Vagina (tissue), 2 donors: ENCODE results near the gene TOLLIP. TPM values are rescaled to one million over a fixed set of nuclear protein-coding genes. Genes with fewer than 3 reads are reported as not detected.
"Not testable (repeated sequence)": the region's sequence is repeated elsewhere in the genome, so short reads cannot be mapped to it uniquely, and the experiment has no call there.

Source experiments
- DNase-seq, 2 donors: peaks; one replicate each; pipeline ENCODE4 v3.0.0-alpha.2; 2017; ENCODE audit errors: extremely low spot score in 2 of 2
- H3K27ac ChIP-seq: fragments of 200-600 bp; sonication (generic); one replicate; pipeline ENCODE4 v1.5.1; 2019
- H3K27me3 ChIP-seq: fragments of 200-600 bp; sonication (generic); one replicate; pipeline ENCODE4 v1.5.1; 2019
- H3K36me3 ChIP-seq, 2 donors: fragments of 200-600 bp; sonication (generic); one replicate each; pipeline ENCODE4 v1.5.1; 2017 to 2019
- H3K4me1 ChIP-seq: fragments of 200-600 bp; sonication (generic); one replicate; pipeline ENCODE4 v1.5.1; 2019
- H3K4me3 ChIP-seq, 2 donors: fragments of 200-600 bp; sonication (generic); 1 replicate in 1 of 2; 2 replicates in 1 of 2; pipeline ENCODE4 v1.5.1; 2016 to 2019
- H3K9me3 ChIP-seq: fragments of 200-600 bp; sonication (generic); one replicate; pipeline ENCODE4 v1.5.1; 2019
- POLR2A ChIP-seq, 2 donors: fragments of 450-650 bp; IDR thresholded peaks; one replicate each; pipeline ENCODE4 v1.6.1; 2017; ENCODE audit warnings: antibody characterized with exemption in 2 of 2, mild to moderate bottlenecking in 2 of 2, moderate library complexity in 2 of 2
- POLR2AphosphoS5 ChIP-seq, 2 donors: sonication (generic); formaldehyde crosslinking; IDR thresholded peaks; one replicate each; pipeline ENCODE4 v1.9.0; 2017; ENCODE audit warnings: antibody characterized with exemption in 2 of 2, mild to moderate bottlenecking in 2 of 2, low read depth in 1 of 2; ENCODE audit not compliant: insufficient read depth in 1 of 2
- intact Hi-C: fragments of 100-400 bp; cut with DNase I; formaldehyde crosslinking; loops from one replicate; pipeline ENCODE4 v1.15.1; 2023
- total RNA-seq: library from RNA; depleted of rRNA; stranded (reverse); fragments of >200 nt; gene quantifications from one replicate; pipeline ENCODE4 v1.2.3, GENCODE V29; 2016
- TF ChIP-seq, protein P1 (sequence below), 3 experiments: fragments of 450-650 bp in 2 of 3; fragments of 200-600 bp in 1 of 3; sonication (generic) in 1 of 3; IDR thresholded peaks; one replicate each; pipeline ENCODE4 v1.5.1; 2017 to 2019; ENCODE audit warnings: antibody characterized with exemption in 3 of 3, mild to moderate bottlenecking in 2 of 3, moderate library complexity in 2 of 3

The TOLLIP gene
- total RNA-seq: 52.5 TPM

DNA sequence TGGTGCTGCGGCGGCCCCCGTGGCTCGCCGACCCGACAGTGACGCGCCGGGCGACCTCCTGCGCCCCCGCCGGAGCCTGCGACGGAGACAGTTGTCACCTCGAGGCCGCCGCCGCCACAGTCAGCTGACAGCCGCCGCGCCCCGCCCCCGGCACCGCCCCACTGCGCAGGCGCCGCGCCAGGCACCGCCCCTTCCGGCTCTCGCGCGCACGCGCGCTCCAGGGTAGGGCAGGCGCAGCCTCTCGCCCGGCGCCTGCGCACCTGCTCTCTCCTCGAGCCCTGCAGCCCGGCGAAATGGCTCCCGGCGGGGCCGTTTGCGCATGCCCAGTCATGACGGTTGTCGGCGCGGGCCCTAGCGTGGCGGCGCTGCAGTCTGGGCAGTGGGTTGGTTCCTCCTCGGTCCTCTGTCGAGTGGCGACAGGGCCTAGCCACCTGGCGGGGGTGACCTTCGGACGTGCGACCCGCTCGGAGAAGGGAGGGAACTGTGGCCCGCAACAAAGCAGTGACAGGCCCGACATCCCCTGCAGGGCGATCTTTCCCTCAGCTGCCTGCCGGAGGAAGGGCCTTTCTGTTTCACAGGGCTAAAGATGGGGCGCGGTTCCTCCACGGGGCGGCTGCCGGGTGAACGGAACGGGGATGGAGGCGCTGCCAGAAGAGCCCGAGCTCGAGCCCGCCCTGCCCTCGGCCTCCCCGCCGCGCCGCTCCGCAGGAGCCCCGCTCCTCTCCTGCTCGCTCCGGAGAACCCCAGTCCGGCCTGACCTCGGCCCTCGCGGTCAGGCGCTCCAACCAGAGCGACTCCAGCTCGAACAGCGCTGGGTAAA, at the start of gene TOLLIP:
TOLLIP (minus strand) TSS at position 135 of the 820 bp plus-strand sequence; CDS start at position 1, 134 bp downstream.
- Histone ChIP-seq H3K4me3 (peak within 1 kb of the TSS; percentile 76 to 87), H3K27ac (peak within 1 kb of the TSS; percentile 96), H3K4me1 (peaks cover 53% of the 10 kb centered on the region), H3K9me3 (no peaks in the 10 kb centered on the region), H3K27me3 (no peaks in the 10 kb centered on the region), H3K36me3 (peaks cover 0 to 7% of the 10 kb centered on the region in 2 donors)
- intact Hi-C loops: loop anchor here (10.0 kb wide), 1 partner anchor 205 kb away; no protein-coding TSS in a partner anchor
- TF ChIP-seq POLR2AphosphoS5 (IDR thresholded peaks at IDR 0.05; ENCODE audit: insufficient read depth in 1 of 2, low read depth in 1 of 2) (peak; percentile 81 to 90), POLR2A (IDR thresholded peaks at IDR 0.05) (peak in 1 of 2 donors; percentile 81)
- TF ChIP-seq, protein P1, sequence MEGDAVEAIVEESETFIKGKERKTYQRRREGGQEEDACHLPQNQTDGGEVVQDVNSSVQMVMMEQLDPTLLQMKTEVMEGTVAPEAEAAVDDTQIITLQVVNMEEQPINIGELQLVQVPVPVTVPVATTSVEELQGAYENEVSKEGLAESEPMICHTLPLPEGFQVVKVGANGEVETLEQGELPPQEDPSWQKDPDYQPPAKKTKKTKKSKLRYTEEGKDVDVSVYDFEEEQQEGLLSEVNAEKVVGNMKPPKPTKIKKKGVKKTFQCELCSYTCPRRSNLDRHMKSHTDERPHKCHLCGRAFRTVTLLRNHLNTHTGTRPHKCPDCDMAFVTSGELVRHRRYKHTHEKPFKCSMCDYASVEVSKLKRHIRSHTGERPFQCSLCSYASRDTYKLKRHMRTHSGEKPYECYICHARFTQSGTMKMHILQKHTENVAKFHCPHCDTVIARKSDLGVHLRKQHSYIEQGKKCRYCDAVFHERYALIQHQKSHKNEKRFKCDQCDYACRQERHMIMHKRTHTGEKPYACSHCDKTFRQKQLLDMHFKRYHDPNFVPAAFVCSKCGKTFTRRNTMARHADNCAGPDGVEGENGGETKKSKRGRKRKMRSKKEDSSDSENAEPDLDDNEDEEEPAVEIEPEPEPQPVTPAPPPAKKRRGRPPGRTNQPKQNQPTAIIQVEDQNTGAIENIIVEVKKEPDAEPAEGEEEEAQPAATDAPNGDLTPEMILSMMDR (IDR thresholded peaks at IDR 0.05): peak; percentile 12 to 57 (median 47)
- DNase-seq: peak; percentile 96 to 97

DNA sequence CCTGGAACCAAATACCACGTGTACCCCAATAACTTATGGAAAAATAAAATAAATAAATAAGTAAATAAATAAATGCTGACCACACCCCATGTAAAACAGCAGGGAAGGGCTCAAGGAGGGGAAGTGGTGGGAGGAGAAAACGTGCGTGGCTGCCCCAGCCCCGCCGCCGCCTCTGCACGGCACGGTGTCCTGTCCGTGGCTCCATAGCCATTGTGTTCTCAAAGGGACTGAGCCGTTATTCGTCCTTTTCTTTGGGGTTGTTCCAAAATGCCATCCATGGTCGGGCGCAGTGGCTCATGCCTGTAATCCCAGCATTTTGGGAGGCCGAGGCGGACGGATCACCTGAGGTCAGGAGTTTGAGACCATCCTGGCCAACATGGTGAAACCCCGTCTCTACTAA, 49.5 kb upstream of the TOLLIP start:
- H3K4me1 ChIP-seq, H3K27ac ChIP-seq, H3K27me3 ChIP-seq, H3K9me3 ChIP-seq, H3K36me3 ChIP-seq, intact Hi-C loops, DNase-seq, H3K4me3 ChIP-seq: not testable (repeated sequence)

DNA sequence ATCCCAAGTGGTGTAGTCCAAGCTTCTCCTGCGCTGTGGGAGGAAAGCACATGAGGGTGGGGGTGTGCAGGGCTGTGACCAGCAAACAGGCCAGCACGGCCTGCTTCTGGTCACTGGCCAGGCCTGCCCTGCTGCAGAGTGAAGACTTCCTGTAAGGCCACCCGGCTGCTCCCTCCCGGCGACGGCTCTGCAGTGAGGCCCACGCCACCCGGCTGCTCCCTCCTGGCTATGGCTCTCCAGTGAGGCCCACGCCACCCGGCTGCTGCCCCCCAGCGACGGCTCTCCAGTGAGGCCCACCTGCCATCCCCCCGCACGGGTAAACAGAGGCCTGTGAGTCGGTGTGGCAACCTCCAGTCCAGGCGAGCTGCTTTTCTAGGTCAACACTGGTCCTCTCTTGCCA, 48.9 kb upstream of the TOLLIP start:
- TF ChIP-seq POLR2A (IDR thresholded peaks at IDR 0.05): no peak
- TF ChIP-seq POLR2AphosphoS5 (IDR thresholded peaks at IDR 0.05; ENCODE audit: insufficient read depth in 1 of 2, low read depth in 1 of 2): no peak
- TF ChIP-seq, protein P1 (IDR thresholded peaks at IDR 0.05): no peak
- intact Hi-C loops: no loop called here
- H3K27ac ChIP-seq: no peak overlapping the region

DNA sequence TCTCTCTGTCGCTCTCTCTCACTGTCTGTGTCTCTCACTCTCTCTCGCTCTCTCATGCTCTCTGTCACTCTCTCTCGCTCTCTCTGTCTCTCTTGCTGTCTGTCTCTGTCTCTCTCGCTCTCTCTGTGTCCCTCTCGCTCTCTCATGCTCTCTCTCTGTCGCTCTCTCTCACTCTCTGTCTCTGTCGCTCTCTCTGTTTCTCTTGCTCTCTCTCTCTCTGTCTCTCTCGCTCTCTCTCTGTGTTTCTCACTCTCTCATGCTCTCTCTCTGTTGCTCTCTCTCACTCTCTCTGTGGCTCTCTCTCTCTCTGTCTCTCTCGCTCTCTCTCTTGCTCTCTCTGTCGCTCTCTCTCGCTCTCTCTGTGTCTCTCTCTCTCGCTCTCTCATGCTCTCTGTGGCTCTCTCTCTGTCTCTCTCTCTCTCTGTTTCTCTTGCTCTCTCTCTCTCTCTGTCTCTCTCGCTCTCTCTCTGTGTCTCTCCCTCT, 47.1 kb upstream of the TOLLIP start:
- no peaks in the 10 kb centered on the region for H3K36me3 ChIP-seq
- no peaks in the 10 kb centered on the region for H3K9me3 ChIP-seq
- intact Hi-C loops: no loop called here
- no peaks in the 10 kb centered on the region for H3K4me1 ChIP-seq
- no peak overlapping the region for H3K4me3 ChIP-seq
- no peak overlapping the region for H3K27ac ChIP-seq
- TF ChIP-seq POLR2AphosphoS5 (IDR thresholded peaks at IDR 0.05; ENCODE audit: insufficient read depth in 1 of 2, low read depth in 1 of 2) (no peak), POLR2A (IDR thresholded peaks at IDR 0.05) (no peak)
- TF ChIP-seq, protein P1 (IDR thresholded peaks at IDR 0.05): no peak
- DNase-seq: no peak
- no peaks in the 10 kb centered on the region for H3K27me3 ChIP-seq

More for the DNA sequence above, 48.9 kb upstream of the TOLLIP start:
- Histone ChIP-seq H3K27me3 (no peaks in the 10 kb centered on the region), H3K4me3 (no peak overlapping the region), H3K4me1 (no peaks in the 10 kb centered on the region), H3K9me3 (no peaks in the 10 kb centered on the region), H3K36me3 (no peaks in the 10 kb centered on the region)
- no peak for DNase-seq

DNA sequence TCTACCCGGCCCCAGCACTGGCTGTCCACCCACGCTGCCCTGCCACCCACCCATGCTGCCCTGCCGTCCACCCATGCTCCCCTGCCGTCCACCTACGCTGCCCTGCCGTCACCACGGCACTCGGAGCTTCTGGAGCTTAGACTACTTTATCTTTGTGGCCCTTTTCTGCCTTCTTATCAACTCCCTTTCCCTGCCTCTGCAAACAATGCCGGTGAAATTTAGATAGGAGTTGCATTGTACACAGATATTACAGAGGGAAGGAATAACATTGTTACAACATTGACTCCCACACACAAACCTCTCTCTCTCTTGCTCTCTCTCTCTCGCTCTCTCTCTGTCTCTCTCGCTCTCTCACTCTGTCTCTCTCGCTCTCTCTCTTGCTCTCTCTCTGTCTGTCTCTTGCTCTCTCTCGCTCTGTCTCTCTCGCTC, 46.6 kb upstream of the TOLLIP start:
- TF ChIP-seq POLR2AphosphoS5 (IDR thresholded peaks at IDR 0.05; ENCODE audit: insufficient read depth in 1 of 2, low read depth in 1 of 2) (no peak), POLR2A (IDR thresholded peaks at IDR 0.05) (no peak)
- TF ChIP-seq, protein P1 (IDR thresholded peaks at IDR 0.05): no peak
- H3K27ac ChIP-seq: no peak overlapping the region
- H3K27me3 ChIP-seq: no peaks in the 10 kb centered on the region
- H3K36me3 ChIP-seq: no peaks in the 10 kb centered on the region
- H3K4me3 ChIP-seq: no peak overlapping the region
- no peaks in the 10 kb centered on the region for H3K4me1 ChIP-seq
- H3K9me3 ChIP-seq: no peaks in the 10 kb centered on the region
- intact Hi-C loops: no loop called here
- no peak for DNase-seq
